ENCODE results near the gene NDUFAF7.
"Not testable (repeated sequence)": the region's sequence is repeated elsewhere in the genome, so short reads cannot be mapped to it uniquely, and the experiment has no call there.

Gene NDUFAF7, protein sequence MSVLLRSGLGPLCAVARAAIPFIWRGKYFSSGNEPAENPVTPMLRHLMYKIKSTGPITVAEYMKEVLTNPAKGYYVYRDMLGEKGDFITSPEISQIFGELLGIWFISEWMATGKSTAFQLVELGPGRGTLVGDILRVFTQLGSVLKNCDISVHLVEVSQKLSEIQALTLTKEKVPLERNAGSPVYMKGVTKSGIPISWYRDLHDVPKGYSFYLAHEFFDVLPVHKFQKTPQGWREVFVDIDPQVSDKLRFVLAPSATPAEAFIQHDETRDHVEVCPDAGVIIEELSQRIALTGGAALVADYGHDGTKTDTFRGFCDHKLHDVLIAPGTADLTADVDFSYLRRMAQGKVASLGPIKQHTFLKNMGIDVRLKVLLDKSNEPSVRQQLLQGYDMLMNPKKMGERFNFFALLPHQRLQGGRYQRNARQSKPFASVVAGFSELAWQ

GRCh38 chr2:37231241-37232130 lies at the start of gene NDUFAF7, which contains the start of gene CEBPZ:
NDUFAF7 (plus strand) TSS chr2:37231658; CDS start chr2:37231706, 48 bp downstream.
CEBPZ (minus strand) TSS chr2:37231596; CDS start chr2:37231567, 29 bp downstream.
- peak; percentile 79 for DNase-seq

- no peak for DNase-seq
Observed at GRCh38 chr2:37181726-37182684, 49.5 kb upstream of the NDUFAF7 start.

- DNase-seq, result no peak
Observed at GRCh38 chr2:37188570-37188969, 42.9 kb upstream of the NDUFAF7 start, which contains the start of gene SULT6B1. SULT6B1 (minus strand) TSS chr2:37188670; CDS start chr2:37188640, 30 bp downstream.

DNA sequence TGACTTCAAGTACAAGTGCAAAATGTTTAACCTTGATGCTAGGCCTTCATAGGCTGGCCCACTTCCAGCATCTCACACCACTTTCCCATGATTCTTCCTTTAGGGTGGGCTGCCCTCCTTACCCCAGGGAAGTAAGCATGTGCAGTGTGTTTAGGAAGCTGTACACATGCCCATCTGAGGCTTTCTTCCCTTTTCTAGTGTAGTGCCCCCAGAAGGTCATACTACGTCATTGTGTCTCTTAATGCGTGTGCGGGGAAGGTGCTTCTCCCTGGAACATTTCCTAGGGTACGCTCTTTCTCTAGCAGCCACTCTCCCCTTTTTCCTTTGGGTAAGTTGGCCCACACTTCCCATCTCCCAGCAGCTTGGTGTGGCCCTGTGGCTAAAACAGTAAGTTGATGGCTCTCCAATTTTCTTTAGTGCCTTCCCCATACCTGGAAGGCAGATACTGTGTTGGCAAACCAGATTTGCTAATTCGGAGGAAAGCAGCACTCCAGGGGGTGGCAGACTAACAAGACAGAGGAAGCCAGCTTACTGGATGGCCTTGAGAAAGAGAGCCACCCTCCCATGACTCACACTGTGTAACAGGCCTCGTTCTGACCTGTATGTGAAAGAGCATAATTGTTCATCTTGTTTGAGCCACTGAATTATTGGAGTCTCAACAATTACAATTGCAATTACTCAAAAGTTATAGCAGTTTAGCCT lies 41.9 kb upstream of the NDUFAF7 start:
- DNase-seq, result no peak

- no peak for DNase-seq
Observed at GRCh38 chr2:37190290-37190689, 41.2 kb upstream of the NDUFAF7 start.

- no peak for DNase-seq
Observed at GRCh38 chr2:37191253-37191652, 40.2 kb upstream of the NDUFAF7 start.

GRCh38 chr2:37191747-37192146 lies 39.7 kb upstream of the NDUFAF7 start:
- DNase-seq, result no peak

DNA sequence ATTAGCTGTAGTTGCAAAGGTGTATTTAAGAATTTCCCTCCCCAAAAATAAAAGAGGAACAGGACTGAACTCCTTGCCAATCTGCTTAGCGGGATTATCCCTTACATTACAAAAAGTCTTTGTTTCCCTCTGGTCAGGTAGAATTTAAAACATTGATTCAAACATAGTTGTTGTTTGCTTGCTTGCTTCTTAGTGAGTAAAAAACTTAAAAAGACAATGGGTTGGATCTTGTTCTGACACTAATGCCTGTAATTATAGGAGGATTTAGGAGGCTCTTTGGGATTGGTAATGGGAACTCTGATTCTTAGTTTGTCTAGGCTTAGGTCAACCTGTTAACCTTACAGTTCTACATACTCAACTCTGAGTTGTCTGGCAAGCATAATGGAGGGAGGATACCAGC lies 38.9 kb upstream of the NDUFAF7 start:
- no peak for DNase-seq

- DNase-seq, result not testable (repeated sequence)
Observed at GRCh38 chr2:37195862-37196319, 35.6 kb upstream of the NDUFAF7 start.

DNA sequence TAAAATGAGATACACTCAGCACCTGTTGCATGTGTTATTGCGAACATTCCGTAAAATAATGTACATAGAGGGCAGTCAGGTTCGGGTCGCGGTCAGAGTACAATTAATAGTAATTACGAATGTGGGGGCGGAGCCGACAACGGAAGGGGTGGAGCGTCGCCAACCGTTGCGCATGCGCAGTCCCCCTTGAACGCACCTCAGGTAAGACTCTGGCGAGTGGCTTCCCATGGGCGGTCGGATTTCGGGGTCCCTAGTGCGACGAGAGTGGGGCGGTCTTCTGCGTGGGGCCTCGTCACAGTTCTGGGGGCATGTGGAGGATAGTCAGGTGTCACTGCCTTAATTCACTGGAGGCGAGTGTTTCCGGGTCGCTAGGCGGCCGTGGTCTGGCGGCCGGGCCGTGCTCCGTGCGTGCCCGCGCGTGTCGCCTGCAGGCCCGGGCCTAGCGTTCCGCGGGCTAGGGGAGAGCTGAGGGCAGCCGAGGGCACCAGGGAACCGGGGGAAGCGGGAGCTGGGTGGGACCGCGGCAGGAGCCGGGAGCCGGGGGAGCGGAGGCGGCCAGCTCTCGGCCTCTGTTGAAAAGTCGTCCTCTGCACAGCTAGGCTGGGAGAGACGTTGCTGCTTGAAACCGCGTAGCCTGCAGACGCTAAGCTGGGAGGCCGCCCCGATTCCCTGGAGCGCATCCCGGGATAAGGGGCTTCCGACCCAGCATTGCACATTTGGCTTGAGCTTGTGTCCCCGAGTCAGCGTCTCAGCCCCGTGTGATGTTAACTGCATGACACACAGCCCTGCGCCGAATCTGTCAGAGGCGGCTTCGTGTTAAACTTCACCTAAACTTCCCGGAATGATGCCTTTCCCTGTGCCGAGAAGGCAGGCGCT lies 34.9 kb upstream of the NDUFAF7 start, which contains the start of gene CEBPZOS:
TSS of gene CEBPZOS (plus strand) at position 177 of the 876 bp plus-strand sequence. CDS start 3,209 bp downstream, outside the sequence.
- DNase-seq, result peak; percentile 65

GRCh38 chr2:37198681-37199065 lies 32.8 kb upstream of the NDUFAF7 start:
- DNase-seq, result no peak

- no peak for DNase-seq
Observed at GRCh38 chr2:37201208-37201607, 30.2 kb upstream of the NDUFAF7 start.

GRCh38 chr2:37201766-37202165 lies 29.7 kb upstream of the NDUFAF7 start:
- no peak for DNase-seq

DNA sequence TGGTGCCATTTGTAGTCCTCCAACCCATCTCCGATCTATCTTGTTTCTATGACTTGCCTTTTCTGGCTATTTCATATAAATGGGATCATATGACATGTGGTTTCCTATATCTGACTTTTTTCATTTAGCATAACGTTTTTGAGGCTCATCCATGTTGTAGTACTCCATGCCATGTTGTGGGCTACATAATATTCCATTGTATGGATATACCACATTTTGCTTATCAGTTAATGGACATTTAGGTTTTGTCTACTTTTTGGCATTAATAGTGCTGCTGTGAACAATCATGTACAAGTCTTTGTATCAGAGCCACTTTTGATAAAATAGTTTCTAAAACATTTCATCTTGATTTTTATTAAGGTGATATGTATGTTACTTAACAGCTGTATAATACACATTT lies 27.8 kb upstream of the NDUFAF7 start:
- no peak for DNase-seq

DNA sequence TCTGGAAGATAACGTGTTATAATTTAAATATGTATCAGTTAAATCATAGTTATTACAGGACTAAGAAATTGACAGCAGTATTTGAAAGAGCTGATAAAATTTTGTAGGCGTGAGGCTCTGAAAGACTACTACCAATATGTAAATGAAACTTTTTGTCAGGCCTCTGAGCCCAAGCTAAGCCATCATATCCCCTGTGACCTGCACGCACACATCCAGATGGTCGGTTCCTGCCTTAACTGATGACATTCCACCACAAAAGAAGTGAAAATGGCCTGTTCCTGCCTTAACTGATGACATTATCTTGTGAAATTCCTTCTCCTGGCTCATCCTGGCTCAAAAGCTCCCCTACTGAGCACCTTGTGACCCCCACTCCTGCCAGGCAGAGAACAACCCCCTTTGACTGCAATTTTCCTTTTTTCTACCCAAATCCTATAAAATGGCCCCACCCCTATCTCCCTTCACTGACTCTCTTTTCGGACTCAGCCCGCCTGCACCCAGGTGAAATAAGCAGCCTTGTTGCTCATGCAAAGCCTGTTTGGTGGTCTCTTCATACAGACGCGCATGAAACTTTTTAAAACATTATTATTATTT lies 26.3 kb upstream of the NDUFAF7 start:
- DNase-seq, result not testable (repeated sequence)

DNA sequence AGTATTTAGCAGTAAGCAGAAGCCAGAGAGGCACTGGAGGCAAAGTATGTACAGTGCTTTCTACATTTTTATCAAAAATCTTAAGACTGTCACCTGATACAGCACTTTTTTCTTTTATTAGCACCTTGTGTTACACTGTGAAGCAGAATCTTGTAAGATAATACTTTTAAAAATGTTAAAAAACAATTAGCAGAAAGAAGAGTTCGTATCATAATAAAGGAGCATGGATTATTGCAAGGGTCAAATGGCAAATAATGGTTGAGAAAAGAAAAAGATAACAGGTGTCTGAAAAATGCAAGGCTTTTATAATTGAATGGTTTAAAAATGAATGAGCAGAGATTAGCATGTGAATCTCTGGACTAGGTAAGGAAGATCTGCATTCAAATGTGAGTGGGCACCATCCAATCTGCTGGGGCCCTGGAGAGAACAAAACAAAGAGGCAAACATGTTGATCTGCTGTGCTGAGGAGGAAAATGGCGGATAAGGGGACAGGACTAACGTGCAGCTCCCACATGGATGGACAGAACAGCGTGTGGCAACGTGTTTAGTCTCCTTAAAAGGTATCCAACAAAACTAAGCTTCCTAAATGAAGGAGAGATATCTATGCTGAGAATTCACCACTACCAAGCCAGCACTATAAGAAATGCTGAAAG lies 25.6 kb upstream of the NDUFAF7 start:
- no peak for DNase-seq

DNA sequence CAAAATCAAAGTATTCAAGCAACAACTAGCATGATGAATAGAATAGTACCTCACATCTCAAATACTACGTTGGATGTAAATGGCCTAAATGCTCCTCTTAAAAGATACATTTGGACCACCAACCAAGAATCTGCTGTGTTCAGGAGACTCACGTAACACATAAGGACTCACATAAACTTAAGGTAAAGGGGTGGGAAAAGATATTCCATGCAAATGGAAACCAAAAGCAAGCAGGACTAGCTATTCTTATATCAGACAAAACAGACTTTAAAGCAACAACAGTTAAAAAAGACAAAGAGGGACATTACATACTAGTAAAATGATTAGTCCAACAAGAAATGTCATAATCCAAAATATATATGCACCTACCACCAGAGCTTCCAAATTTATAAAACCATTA lies 24.7 kb upstream of the NDUFAF7 start:
- not testable (repeated sequence) for DNase-seq

GRCh38 chr2:37211212-37211611 lies 20.2 kb upstream of the NDUFAF7 start:
- DNase-seq, result no peak

DNA sequence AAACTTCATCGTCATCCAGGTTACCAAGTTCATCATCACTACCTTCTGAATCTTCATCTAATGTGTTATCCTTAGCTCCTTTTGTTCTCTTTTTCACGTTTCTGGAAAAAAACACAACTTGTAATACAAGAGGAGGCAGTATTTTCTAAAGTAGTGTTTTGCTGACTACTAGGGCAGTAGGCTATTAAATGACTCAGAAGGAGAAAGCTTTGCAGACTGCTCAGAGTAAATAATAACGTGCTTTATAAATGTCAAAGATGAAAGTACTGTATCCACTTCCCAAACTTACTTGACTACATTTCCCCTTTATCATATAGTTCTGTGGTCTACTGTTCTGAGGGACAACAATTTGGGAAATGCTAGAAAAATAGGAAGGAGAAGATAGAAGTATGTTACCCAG lies 19.5 kb upstream of the NDUFAF7 start:
- DNase-seq, result no peak
